GM19372 (cell line): ENCODE results near the gene ITGB3.
"Not testable (repeated sequence)": the region's sequence is repeated elsewhere in the genome, so short reads cannot be mapped to it uniquely, and the experiment has no call there.

Source experiments
- ATAC-seq: cut with Tn5 transposase; IDR thresholded peaks from one replicate; pipeline ENCODE4 v1.9.1; 2021; ENCODE audit warnings: mild to moderate bottlenecking, low read depth, moderate library complexity; ENCODE audit not compliant: unreplicated experiment

The ITGB3 gene

GRCh38 chr17:47222047-47222446, 31.6 kb upstream of the ITGB3 start:
- no peak for ATAC-seq

GRCh38 chr17:47223007-47223406, 30.6 kb upstream of the ITGB3 start:
- no peak for ATAC-seq

GRCh38 chr17:47223460-47223859, 30.2 kb upstream of the ITGB3 start:
- no peak for ATAC-seq

- ATAC-seq: not testable (repeated sequence)
Measured at GRCh38 chr17:47224077-47224476, 29.6 kb upstream of the ITGB3 start.

- no peak for ATAC-seq
Measured at GRCh38 chr17:47224966-47225365, 28.7 kb upstream of the ITGB3 start.

- ATAC-seq: no peak
Measured at GRCh38 chr17:47225436-47225858, 28.2 kb upstream of the ITGB3 start.

GRCh38 chr17:47225911-47226688, 27.5 kb upstream of the ITGB3 start:
- ATAC-seq: no peak

- ATAC-seq: no peak
Measured at GRCh38 chr17:47227862-47228261, 25.8 kb upstream of the ITGB3 start.

GRCh38 chr17:47229535-47230443, 23.8 kb upstream of the ITGB3 start:
- ATAC-seq: no peak

GRCh38 chr17:47230864-47231263, 22.8 kb upstream of the ITGB3 start:
- ATAC-seq: no peak

- ATAC-seq: no peak
Measured at GRCh38 chr17:47231334-47231733, 22.3 kb upstream of the ITGB3 start.

- ATAC-seq: no peak
Measured at GRCh38 chr17:47231866-47232265, 21.8 kb upstream of the ITGB3 start.

GRCh38 chr17:47232465-47232864, 21.2 kb upstream of the ITGB3 start:
- ATAC-seq: no peak

- no peak for ATAC-seq
Measured at GRCh38 chr17:47235506-47235905, 18.1 kb upstream of the ITGB3 start.

- no peak for ATAC-seq
Measured at GRCh38 chr17:47235923-47236322, 17.7 kb upstream of the ITGB3 start.

GRCh38 chr17:47237841-47238240, 15.8 kb upstream of the ITGB3 start:
- ATAC-seq: no peak

- no peak for ATAC-seq
Measured at GRCh38 chr17:47238321-47239010, 15.2 kb upstream of the ITGB3 start.

GRCh38 chr17:47239619-47239966, 14.0 kb upstream of the ITGB3 start:
- ATAC-seq: no peak

GRCh38 chr17:47239967-47240651, 13.5 kb upstream of the ITGB3 start:
- no peak for ATAC-seq

GRCh38 chr17:47240806-47241205, 12.8 kb upstream of the ITGB3 start:
- no peak for ATAC-seq

- no peak for ATAC-seq
Measured at GRCh38 chr17:47242648-47243047, 11.0 kb upstream of the ITGB3 start.
